ENCODE results near the gene ELOF1.

The ELOF1 gene

GRCh38 chr19:11534538-11534937, 24.5 kb downstream of the ELOF1 start:
- DNase-seq = peak in 1 of 3 donors; percentile 30

DNA sequence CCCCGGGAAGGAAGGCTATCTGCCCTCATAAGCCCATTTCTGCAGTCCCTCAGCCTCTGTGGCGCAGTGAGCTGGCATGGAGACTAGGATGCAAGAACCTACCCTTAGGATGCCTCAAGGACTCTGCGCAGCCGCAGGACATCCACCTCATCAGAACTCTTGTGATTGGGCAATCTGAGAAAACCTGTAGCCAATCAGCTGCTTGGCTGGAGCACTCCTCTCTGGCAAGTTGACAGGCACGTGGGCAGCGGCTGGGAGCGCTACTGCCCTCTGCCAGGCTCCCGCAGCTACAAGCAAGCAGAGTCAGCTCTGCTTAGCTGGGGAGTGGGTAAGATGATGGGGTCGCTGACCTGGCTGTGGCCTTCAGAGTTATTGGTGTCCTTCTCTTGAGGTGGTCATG, 28.6 kb downstream of the ELOF1 start:
- DNase-seq = peak; percentile 71 to 80 (median 80)

DNA sequence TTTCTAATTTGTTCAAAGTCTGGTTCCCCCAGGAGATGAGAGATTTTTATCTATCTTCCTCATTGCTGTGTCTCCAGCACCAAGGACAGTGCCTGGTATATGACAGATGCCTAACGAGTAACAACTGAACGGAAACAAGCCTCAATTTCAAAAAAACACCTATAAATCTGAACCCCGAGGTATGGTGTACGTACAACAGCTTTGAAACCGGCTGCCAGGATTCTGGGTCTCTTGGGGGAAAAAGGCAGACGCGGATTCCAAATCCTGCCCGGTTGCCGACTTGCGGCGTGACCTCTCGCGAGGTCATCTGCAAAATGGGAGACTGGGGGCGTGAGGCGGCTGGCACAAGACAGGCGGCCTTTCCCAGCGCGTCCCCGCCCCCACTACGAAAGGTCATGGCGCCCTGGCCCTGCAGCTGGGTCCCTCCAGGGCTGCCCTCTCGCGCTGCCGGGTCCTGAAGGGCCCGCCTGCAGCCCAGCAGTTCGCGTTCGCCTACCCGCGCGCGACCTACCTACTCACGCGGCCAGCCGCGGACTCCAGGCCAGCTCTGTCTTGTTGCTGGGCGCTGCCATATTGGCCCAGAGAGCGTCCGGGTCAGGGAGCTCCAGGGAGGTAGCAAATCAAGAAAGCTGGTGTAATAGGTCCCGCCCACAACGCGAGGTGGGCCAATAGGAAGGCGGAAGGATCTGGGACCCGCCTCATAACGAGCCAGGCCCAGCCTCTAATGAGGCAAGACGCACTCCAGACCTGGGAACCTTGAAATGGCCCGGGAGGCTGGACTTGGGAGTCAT, 30.3 kb downstream of the ELOF1 start, which contains the start of gene ECSIT:
TSS of gene ECSIT (minus strand) at position 584 of the 791 bp plus-strand sequence. CDS start 9,964 bp downstream, outside the sequence.
- peak; percentile 98 to 99 (median 99) for DNase-seq

DNA sequence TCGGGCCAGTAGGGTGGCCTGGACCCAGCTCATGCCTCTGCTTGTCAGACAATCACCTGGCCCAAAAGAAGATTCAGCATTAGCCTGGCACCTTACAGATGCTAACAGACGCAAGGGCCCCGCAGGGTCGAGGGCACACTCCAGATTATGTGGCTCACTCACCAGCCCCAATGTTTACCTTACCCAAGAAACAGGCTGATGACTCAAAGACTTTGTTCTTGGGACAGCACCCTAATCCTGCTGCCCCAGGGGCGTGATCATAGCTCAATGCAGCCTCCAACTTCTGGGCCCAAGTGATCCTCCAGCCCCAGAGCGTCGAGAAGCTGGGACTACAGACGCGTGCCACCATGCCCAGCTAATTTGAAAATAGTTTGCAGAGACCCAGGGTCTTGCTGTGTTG, 39.9 kb downstream of the ELOF1 start:
- DNase-seq = no peak

DNA sequence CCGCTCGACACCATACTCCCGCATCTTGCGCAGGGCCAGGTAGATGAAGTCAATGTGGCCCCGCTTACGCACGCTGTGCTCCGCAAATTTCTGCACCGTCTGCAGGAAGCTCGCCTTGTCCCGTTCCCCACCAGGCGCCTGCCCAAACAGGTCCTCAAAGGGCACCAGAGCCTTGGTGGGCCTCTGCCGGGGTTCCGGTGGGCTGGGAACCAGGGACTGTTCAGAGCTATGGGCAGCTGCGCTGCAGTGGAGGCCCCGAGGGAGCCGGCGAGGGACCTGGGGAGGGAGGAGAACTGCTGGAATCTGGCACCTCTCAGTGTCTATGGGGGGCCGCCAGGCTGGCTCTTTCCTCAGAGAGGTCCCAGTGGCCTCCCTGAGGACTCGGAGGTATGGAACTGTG, 45.1 kb downstream of the ELOF1 start:
- no peak for DNase-seq

DNA sequence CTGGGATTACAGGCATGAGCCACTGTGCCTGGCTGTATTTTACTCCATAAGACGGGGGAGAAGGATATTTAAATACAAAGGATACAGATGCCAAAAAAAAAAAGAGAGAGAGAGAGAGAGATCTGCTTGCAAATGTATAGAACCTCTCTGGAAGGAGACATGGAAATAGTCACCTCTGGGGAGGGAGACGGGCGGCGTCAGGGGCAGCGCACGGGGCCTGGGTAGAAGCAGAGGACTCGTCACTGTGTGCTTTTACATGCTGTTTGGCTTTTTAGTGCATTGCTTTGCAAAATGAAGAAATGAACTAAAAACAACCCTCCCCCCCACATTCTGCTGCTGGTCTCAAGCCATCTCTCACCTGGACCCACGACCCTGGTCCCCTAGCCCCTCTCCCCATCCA, 48.6 kb downstream of the ELOF1 start:
- no peak for DNase-seq

GRCh38 chr19:11507370-11508078, 51.5 kb downstream of the ELOF1 start:
- DNase-seq = no peak

DNA sequence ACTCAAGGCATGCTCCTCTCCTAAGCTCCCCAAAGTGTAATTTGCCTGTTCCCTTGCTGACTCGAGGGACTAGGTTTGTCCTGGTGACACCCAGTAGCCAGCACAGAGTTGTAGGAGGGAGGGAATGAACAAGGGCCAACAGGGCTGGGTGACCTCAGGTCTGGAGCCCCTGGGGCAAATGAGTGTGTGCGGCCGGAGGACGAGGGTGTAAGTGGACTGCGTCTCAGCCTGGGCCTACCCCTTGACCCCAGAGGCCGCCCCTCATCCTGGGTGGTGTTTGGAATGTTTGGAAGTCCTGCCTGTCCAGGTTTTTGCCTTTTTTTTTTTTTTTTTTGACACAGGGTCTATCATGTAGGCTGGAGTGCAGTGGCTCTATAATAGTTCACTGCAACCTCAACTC, 52.1 kb downstream of the ELOF1 start:
- no peak for DNase-seq

DNA sequence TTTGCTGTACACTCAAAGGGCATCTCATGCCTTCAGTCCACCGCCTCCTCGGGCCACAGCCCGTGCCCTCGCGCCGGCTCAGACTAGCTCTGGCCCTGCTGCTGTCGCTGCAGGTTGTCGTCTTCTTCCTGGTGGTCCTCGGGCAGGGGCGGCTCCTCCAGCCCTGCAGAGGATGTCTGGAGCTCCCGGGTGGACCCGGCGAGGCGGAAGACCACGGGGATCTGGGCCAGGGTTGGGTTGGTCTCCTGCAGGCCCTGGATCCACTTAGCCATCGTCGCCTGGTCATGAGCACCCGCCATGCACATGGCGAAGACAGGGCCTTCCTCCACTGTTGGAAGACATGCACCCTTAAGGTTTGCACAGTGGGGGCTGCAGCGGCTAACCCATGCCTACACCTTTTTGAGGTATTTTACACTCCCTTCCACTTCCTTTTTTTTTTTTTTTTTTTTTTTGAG, 52.9 kb downstream of the ELOF1 start:
- no peak for DNase-seq

DNA sequence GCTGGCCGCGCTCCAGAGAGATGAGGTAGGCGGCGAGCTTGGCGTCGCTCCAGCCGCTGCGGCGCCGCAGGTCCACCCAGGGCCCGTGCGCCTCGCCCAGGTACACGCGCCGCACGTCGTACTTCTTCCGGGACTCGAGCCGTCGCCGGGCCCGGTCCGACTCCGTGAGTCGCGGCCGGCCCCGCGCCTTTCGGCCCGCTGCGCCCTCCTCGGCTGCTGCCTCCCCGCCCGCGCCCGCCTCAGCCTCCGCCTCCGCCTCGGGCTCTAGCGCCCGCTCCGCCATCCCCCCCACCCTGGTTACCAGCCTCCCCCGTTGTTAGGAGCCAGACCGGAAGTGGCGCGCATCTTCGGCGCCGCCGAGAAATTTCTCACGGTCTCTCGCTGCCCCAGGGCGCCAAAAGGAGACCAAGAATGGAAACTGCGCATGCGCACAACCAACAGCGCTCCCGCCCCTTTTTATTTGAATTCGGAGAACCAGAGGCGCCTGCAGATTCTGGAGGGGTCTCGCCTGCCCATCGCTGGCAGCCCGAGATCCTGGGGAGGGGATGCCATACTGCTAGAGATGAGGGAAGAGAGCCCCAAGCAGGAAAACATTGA, 53.4 kb downstream of the ELOF1 start, which contains the start of gene ZNF653:
TSS of gene ZNF653 (minus strand) at position 336 of the 597 bp plus-strand sequence. CDS start at position 283, 53 bp downstream.
- DNase-seq = peak; percentile 97 to 99 (median 98)

DNA sequence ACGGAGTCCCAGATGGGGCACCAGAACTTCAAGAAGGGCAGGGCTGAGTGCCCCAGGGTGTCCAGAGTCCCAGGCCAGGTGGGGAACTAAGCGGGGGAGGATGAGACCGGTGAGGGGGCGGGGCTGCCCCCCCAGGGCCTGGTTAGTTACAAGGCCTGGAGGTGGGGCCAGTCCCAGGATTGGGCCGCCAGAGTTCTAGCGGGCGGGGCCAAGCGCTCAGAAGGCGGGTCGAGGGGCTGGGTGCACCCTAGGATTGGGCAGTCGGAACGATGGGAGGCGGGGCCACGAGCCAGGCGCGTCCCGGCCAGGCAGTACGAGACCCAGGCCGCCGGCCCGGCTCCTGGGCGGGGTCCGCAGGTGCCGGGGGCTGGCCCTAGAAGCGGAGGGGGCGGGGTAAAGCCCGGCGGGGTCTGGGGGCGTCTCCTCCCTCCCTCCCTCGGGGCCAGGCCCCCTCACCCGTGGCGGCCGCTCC, 54.0 kb downstream of the ELOF1 start:
- peak; percentile 94 to 96 (median 95) for DNase-seq

DNA sequence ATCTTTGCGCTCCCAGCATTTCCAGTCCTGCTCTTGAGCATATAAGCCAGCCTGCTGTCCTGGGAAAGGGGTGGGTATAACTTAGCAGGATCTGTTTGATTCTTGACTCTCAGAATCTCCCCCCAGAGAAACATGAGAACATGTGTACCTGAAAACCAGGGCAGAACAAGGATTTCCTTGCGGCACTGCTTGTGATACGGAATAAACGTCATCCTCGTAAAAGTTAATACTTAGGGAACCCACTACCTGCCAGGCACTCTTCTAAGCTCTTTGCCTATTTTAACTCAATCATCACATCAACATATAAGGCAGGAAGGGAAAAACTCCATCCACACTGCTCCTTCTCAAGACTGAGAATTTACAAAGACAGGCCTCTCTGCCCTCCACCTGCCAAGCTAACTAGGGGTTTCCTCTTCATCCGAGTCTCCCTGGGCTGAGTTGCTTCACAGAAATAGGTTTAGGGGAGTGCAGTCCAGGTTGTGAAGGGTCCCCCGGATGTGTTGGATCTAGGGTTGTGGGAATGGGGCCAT, 54.5 kb downstream of the ELOF1 start:
- DNase-seq = no peak
